Neural cell (in vitro differentiated cells): ENCODE data around the gene SDK1.

Experiments
- EZH2 ChIP-seq: fragments of 200-600, 300-800 bp; shearing (Covaris generic), sonication (generic); IDR thresholded peaks from 2 replicates; pipeline ENCODE4 v1.6.1; 2014; ENCODE audit warnings: antibody characterized with exemption, low read length, borderline replicate concordance, mild to moderate bottlenecking; ENCODE audit not compliant: insufficient read depth, poor library complexity, severe bottlenecking
- POLR2AphosphoS5 ChIP-seq: IDR thresholded peaks from 2 replicates; pipeline ENCODE4 v1.6.1; 2012
- RAD21 ChIP-seq: fragments of 450-650 bp; conservative IDR thresholded peaks from 2 replicates; pipeline ENCODE4 v1.6.1; 2014; ENCODE audit warnings: antibody characterized with exemption, mild to moderate bottlenecking, moderate library complexity
- TF ChIP-seq, protein P1 (sequence below): fragments of 450-650 bp; IDR thresholded peaks from 2 replicates; pipeline ENCODE4 v1.5.1; 2014; ENCODE audit warnings: antibody characterized with exemption, mild to moderate bottlenecking, moderate library complexity; ENCODE audit not compliant: poor library complexity, severe bottlenecking

- TF ChIP-seq POLR2AphosphoS5, result no peak
- TF ChIP-seq EZH2, result no peak
- TF ChIP-seq, protein P1, sequence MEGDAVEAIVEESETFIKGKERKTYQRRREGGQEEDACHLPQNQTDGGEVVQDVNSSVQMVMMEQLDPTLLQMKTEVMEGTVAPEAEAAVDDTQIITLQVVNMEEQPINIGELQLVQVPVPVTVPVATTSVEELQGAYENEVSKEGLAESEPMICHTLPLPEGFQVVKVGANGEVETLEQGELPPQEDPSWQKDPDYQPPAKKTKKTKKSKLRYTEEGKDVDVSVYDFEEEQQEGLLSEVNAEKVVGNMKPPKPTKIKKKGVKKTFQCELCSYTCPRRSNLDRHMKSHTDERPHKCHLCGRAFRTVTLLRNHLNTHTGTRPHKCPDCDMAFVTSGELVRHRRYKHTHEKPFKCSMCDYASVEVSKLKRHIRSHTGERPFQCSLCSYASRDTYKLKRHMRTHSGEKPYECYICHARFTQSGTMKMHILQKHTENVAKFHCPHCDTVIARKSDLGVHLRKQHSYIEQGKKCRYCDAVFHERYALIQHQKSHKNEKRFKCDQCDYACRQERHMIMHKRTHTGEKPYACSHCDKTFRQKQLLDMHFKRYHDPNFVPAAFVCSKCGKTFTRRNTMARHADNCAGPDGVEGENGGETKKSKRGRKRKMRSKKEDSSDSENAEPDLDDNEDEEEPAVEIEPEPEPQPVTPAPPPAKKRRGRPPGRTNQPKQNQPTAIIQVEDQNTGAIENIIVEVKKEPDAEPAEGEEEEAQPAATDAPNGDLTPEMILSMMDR, result no peak
- no peak for TF ChIP-seq RAD21
Observed at GRCh38 chr7:3265388-3265787, 35.7 kb upstream of the SDK1 start.
